ENCODE measurements around the gene PLCL1.
A peak's percentile ranks its signal among the peaks of the same experiment; 100 is the strongest.

Gene PLCL1

GRCh38 chr2:197877038-197877437 lies 72.6 kb downstream of the PLCL1 start:
- Histone ChIP-seq H3K27ac (no peak overlapping the region), H3K4me3 (no peak overlapping the region)

GRCh38 chr2:197878792-197879191 lies 74.4 kb downstream of the PLCL1 start:
- Histone ChIP-seq H3K27ac (no peak overlapping the region), H3K4me3 (no peak overlapping the region)

- Histone ChIP-seq H3K4me3 (no peak overlapping the region), H3K27ac (no peak overlapping the region)
Measured at GRCh38 chr2:197879812-197880408, 75.5 kb downstream of the PLCL1 start.

GRCh38 chr2:197883354-197884032 lies 79.1 kb downstream of the PLCL1 start:
- Histone ChIP-seq H3K4me3 (no peak overlapping the region), H3K27ac (no peak overlapping the region)

GRCh38 chr2:197884252-197884651 lies 79.9 kb downstream of the PLCL1 start:
- Histone ChIP-seq H3K4me3 (no peak overlapping the region), H3K27ac (no peak overlapping the region)

GRCh38 chr2:197885126-197885525 lies 80.7 kb downstream of the PLCL1 start:
- no peak overlapping the region for H3K27ac ChIP-seq
- no peak overlapping the region for H3K4me3 ChIP-seq

- H3K27ac ChIP-seq = no peak overlapping the region
- H3K4me3 ChIP-seq = no peak overlapping the region
Measured at GRCh38 chr2:197885587-197885986, 81.2 kb downstream of the PLCL1 start.

GRCh38 chr2:197888321-197888720 lies 83.9 kb downstream of the PLCL1 start:
- Histone ChIP-seq H3K4me3 (no peak overlapping the region), H3K27ac (peak overlapping the region in 1 of 21 experiments; percentile 67)

GRCh38 chr2:197889041-197889440 lies 84.6 kb downstream of the PLCL1 start:
- H3K27ac ChIP-seq = peak overlapping the region in 9 of 21 experiments; percentile 14 to 67 (median 39)
- no peak overlapping the region for H3K4me3 ChIP-seq

- no peak overlapping the region for H3K4me3 ChIP-seq
- peak overlapping the region in 1 of 21 experiments; percentile 67 for H3K27ac ChIP-seq
Measured at GRCh38 chr2:197890168-197890567, 85.8 kb downstream of the PLCL1 start.

GRCh38 chr2:197891897-197892442 lies 87.6 kb downstream of the PLCL1 start:
- Histone ChIP-seq H3K4me3 (no peak overlapping the region), H3K27ac (peak overlapping the region in 1 of 21 experiments; percentile 3)

GRCh38 chr2:197893403-197894177 lies 89.2 kb downstream of the PLCL1 start:
- no peak overlapping the region for H3K4me3 ChIP-seq
- peak overlapping the region in 1 of 21 experiments; percentile 6 for H3K27ac ChIP-seq

GRCh38 chr2:197894751-197895274 lies 90.4 kb downstream of the PLCL1 start:
- Histone ChIP-seq H3K27ac (no peak overlapping the region), H3K4me3 (no peak overlapping the region)

GRCh38 chr2:197897960-197898678 lies 93.7 kb downstream of the PLCL1 start:
- Histone ChIP-seq H3K4me3 (no peak overlapping the region), H3K27ac (no peak overlapping the region)

GRCh38 chr2:197904446-197904845 lies 100.1 kb downstream of the PLCL1 start:
- no peak overlapping the region for H3K27ac ChIP-seq

GRCh38 chr2:197908156-197908555 lies 103.8 kb downstream of the PLCL1 start:
- H3K27ac ChIP-seq = no peak overlapping the region
- H3K4me3 ChIP-seq = no peak overlapping the region

More at GRCh38 chr2:197904446-197904845, 100.1 kb downstream of the PLCL1 start:
- no peak overlapping the region for H3K4me3 ChIP-seq

- no peak overlapping the region for H3K4me3 ChIP-seq
- no peak overlapping the region for H3K27ac ChIP-seq
Measured at GRCh38 chr2:197908990-197909776, 104.8 kb downstream of the PLCL1 start.

- H3K27ac ChIP-seq = no peak overlapping the region
- H3K4me3 ChIP-seq = no peak overlapping the region
Measured at GRCh38 chr2:197911667-197912066, 107.3 kb downstream of the PLCL1 start.

- Histone ChIP-seq H3K4me3 (no peak overlapping the region), H3K27ac (no peak overlapping the region)
Measured at GRCh38 chr2:197913084-197913483, 108.7 kb downstream of the PLCL1 start.
